ENCODE data around the gene ARHGAP6. TPM values are rescaled to one million over a fixed set of nuclear protein-coding genes. Genes with fewer than 3 reads are reported as not detected.

The ARHGAP6 gene
- total and polyA plus RNA-seq, 11 donors = 2.1 to 6.6 (median 2.5) TPM

DNA sequence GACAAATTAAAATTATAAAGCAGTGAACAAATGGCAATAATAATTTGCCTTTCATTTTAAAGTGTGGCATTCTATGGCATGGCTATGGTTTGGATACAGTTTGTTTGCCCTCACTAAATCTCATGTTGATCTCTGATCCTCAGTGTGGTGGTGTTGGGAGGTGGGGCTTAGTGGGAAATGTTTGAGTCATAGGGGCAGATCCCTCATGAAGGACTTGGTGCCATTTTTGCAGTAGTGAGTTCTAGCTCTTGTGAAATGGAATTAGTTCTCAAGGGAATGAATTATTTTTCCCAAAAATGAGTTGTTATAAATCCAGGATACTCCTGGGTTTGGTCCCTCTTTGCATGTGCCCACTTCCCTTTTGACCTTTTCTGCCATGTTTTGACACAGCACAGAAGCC, 191.1 kb downstream of the ARHGAP6 start:
- intact Hi-C loops (cut with DNase I) = no loop called here
- no peak overlapping the region for H3K4me3 ChIP-seq
- no peaks in the 10 kb centered on the region for H3K36me3 ChIP-seq
- no peak for ATAC-seq
- no peak overlapping the region for H3K27ac ChIP-seq
- TF ChIP-seq POLR2A (IDR thresholded peaks at IDR 0.05) = no peak
- TF ChIP-seq, protein P1, sequence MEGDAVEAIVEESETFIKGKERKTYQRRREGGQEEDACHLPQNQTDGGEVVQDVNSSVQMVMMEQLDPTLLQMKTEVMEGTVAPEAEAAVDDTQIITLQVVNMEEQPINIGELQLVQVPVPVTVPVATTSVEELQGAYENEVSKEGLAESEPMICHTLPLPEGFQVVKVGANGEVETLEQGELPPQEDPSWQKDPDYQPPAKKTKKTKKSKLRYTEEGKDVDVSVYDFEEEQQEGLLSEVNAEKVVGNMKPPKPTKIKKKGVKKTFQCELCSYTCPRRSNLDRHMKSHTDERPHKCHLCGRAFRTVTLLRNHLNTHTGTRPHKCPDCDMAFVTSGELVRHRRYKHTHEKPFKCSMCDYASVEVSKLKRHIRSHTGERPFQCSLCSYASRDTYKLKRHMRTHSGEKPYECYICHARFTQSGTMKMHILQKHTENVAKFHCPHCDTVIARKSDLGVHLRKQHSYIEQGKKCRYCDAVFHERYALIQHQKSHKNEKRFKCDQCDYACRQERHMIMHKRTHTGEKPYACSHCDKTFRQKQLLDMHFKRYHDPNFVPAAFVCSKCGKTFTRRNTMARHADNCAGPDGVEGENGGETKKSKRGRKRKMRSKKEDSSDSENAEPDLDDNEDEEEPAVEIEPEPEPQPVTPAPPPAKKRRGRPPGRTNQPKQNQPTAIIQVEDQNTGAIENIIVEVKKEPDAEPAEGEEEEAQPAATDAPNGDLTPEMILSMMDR (IDR thresholded peaks at IDR 0.05) = no peak
- no peaks in the 10 kb centered on the region for H3K9me3 ChIP-seq
- no peaks in the 10 kb centered on the region for H3K27me3 ChIP-seq
- H3K4me1 ChIP-seq = peaks cover 0 to 13% (median 0%) of the 10 kb centered on the region in 12 donors
- DNase-seq = no peak

DNA sequence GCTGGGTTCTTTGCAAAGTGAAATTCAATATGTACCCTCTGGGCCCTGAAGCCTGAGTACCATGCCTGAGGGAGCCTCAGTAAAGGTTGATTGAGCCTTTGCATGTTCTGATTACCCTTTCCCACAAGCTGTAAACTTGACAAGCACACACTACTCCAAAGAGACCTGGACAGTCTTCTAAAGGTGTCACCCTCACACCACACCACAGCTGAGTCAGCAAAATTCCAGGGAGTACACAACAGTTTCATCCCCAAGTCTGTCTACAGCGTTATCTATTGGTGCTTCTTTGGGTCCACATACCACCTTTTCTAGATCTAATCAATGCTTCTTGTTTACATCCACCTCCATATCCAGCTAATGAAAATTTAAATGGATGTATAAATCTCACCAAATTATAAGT, 191.7 kb downstream of the ARHGAP6 start:
- TF ChIP-seq POLR2A (IDR thresholded peaks at IDR 0.05) = no peak
- TF ChIP-seq, protein P1 (IDR thresholded peaks at IDR 0.05) = no peak
- Histone ChIP-seq H3K27me3 (no peaks in the 10 kb centered on the region), H3K36me3 (no peaks in the 10 kb centered on the region), H3K4me1 (peaks cover 0 to 13% (median 0%) of the 10 kb centered on the region in 12 donors), H3K27ac (no peak overlapping the region), H3K9me3 (no peaks in the 10 kb centered on the region), H3K4me3 (no peak overlapping the region)
- ATAC-seq (no peak), DNase-seq (no peak)
- WGBS, 4 donors = 65 to 100% (median 83%) methylated on average over 1 of the region's 1 CpG
- intact Hi-C loops (cut with DNase I) = no loop called here

DNA sequence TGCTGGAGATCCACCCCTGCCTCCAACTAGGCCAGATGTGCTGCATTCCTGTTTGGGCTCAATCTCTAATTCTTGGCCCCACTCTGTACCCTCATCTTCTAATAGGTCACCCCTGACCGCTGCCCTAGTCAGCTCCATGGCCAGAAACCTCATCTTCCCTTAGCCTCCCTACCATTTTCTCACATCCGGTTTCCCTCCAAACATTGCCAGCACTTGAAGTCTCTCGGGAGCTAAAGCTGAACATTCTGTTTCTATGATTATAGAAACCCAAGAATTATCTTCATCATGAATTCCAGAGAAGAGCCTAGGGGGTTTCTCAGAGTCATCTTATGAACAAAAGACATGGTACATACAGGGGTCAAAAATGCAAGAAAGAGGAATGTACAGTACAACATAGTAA, 192.8 kb downstream of the ARHGAP6 start:
- H3K4me1 ChIP-seq = peaks cover 0 to 13% (median 0%) of the 10 kb centered on the region in 12 donors
- TF ChIP-seq, protein P1 (IDR thresholded peaks at IDR 0.05) = no peak
- TF ChIP-seq POLR2A (IDR thresholded peaks at IDR 0.05) = no peak
- DNase-seq (no peak), ATAC-seq (peak in 1 of 4 donors; percentile 52)
- no peaks in the 10 kb centered on the region for H3K36me3 ChIP-seq
- H3K4me3 ChIP-seq = no peak overlapping the region
- no peaks in the 10 kb centered on the region for H3K9me3 ChIP-seq
- H3K27me3 ChIP-seq = no peaks in the 10 kb centered on the region
- WGBS, 4 donors = 50 to 78% (median 65%) methylated on average over 3 of the region's 3 CpGs
- intact Hi-C loops (cut with DNase I) = no loop called here
- peak overlapping the region in 2 of 12 donors; percentile 17 to 46 for H3K27ac ChIP-seq

DNA sequence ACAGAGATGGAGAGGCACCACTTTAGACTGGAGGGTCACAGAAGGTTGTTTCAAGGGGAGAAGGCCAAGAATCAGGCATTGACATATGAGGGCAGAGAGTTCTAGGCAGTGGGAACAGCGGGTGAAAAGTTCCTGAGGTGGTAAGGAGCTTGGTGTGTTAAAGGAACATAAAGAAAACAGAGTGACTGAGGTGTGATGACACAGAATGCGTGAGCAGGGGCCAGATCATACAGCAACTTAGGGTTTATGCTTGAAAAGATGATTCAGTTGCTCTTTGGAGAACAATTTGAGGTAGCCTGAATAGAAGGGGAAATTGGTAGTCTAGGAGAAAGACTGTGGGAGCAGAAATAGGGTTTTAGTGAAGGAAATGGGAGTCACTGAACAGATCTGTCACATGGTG, 193.3 kb downstream of the ARHGAP6 start:
- DNase-seq = no peak
- no peak overlapping the region for H3K4me3 ChIP-seq
- H3K4me1 ChIP-seq = peaks cover 0 to 13% (median 0%) of the 10 kb centered on the region in 12 donors
- ATAC-seq = no peak
- 60 to 98% (median 82%) methylated on average over 2 of the region's 2 CpGs for WGBS, 4 donors
- no peaks in the 10 kb centered on the region for H3K36me3 ChIP-seq
- peak overlapping the region in 2 of 12 donors; percentile 17 to 46 for H3K27ac ChIP-seq
- peaks cover 0 to under 1% (median 0%) of the 10 kb centered on the region in 9 donors for H3K27me3 ChIP-seq
- TF ChIP-seq POLR2A (IDR thresholded peaks at IDR 0.05) = no peak
- TF ChIP-seq, protein P1 (IDR thresholded peaks at IDR 0.05) = no peak
- intact Hi-C loops (cut with DNase I) = no loop called here
- no peaks in the 10 kb centered on the region for H3K9me3 ChIP-seq

Measured in heart left ventricle (tissue), 16 donors.